Body of pancreas (tissue), 4 donors: ENCODE results near the gene VKORC1. TPM values are rescaled to one million over a fixed set of nuclear protein-coding genes. Genes with fewer than 3 reads are reported as not detected.

Experiments
- ATAC-seq: fragments of 150-250 bp; one replicate; pipeline ENCODE4 v1.9.1; 2016
- DNase-seq, 4 donors: peaks; one replicate each; pipeline ENCODE4 v3.0.0-alpha.2; 2019
- H3K27ac ChIP-seq, 4 donors: fragments of 200-600 bp; sonication (generic); 1 replicate in 3 of 4; 2 replicates in 1 of 4; pipeline versions ENCODE4 v1.5.1 to v1.6.1; 2016 to 2019; ENCODE audit warnings: mild to moderate bottlenecking in 1 of 4, mixed read lengths in 1 of 4, moderate library complexity in 1 of 4
- H3K27me3 ChIP-seq, 2 donors: fragments of 200-600 bp; sonication (generic); one replicate each; pipeline ENCODE4 v1.6.0; 2016; ENCODE audit warnings: mild to moderate bottlenecking in 1 of 2
- H3K36me3 ChIP-seq, 2 donors: fragments of 200-600 bp; sonication (generic); replicated peaks in 1 of 2; 2 replicates each; pipeline ENCODE4 v1.5.1; 2016; ENCODE audit warnings: low read depth in 2 of 2; ENCODE audit not compliant: insufficient read depth in 1 of 2
- H3K4me1 ChIP-seq: fragments of 200-600 bp; sonication (generic); one replicate; pipeline ENCODE4 v1.6.0; 2016
- H3K4me3 ChIP-seq, 2 donors: fragments of 200-600 bp; sonication (generic); 1 replicate in 1 of 2; 2 replicates in 1 of 2; pipeline ENCODE4 v1.5.1; 2016 to 2019
- H3K9me3 ChIP-seq, 3 donors: fragments of 200-600 bp; sonication (generic); 1 replicate in 2 of 3; 2 replicates in 1 of 3; pipeline ENCODE4 v1.5.1; 2016
- POLR2A ChIP-seq, 3 donors: fragments of 450-650 bp; IDR thresholded peaks; one replicate each; pipeline ENCODE4 v1.6.1; 2016; ENCODE audit warnings: antibody characterized with exemption in 3 of 3, mild to moderate bottlenecking in 2 of 3
- WGBS, 2 donors: methylation state at CpG; one replicate each; pipeline ENCODE4 v1.1.5; 2017; 5-methylcytosine and 5-hydroxymethylcytosine counted together
- intact Hi-C: fragments of 100-400 bp; cut with DNase I; formaldehyde crosslinking; loops from one replicate; pipeline ENCODE4 v1.15.1; 2023
- total RNA-seq, 2 donors: library from RNA; depleted of rRNA; stranded (reverse); fragments of >200 nt; gene quantifications; one replicate each; pipeline ENCODE4 v1.1.0, GENCODE V29; 2016
- TF ChIP-seq, protein P1 (sequence below), 7 experiments: fragments of 450-650 bp in 4 of 7; fragments of 200-600 bp in 3 of 7; sonication (generic) in 3 of 7; IDR thresholded peaks; one replicate each; pipeline ENCODE4 v1.5.1; 2016 to 2019; ENCODE audit warnings: antibody characterized with exemption in 7 of 7

VKORC1 gene
- total RNA-seq, 2 donors from 2014 or later: 42.5 to 104 TPM

DNA sequence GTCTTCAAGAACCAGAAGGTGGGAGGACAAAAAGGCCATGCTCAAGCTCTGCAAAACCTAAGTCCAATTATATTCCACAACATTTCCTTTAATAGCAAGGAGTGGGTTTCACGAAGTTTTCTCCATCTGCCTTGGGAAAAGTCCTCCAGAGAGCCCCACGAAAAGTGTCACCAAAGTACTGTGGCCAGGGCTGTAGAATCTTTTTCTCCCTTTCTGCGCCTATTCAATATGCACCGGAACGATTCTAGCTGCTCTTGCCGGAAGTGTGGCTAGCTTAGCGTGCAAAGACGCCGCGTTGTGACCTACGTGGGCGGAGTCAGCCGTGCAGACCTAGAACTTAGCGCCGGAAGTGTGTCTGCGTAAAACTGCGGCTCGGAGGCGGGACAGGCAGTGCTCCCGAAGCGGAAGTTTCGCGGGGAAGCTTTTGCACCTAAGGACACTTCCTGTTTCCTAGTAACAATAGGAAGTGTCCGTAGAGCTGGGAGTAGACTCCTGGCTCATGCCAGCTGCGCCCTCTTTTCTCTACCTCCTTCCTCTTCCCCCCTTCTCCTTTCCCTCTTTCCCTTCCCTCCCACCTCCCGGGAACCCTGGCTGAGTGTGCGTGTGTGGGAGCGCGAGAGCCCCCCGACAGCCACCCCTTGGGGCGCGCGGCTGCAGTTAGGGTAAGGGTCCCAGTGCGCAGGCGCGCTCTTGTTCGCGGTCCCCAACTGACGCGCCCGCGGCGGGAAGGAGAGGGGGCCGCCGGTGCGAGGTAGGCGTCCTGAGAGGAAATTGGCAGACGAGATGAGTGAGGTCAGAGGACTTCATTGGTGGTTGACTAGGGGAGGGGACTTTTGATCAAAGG, 20.4 kb downstream of the VKORC1 start, which contains the start of the genes ZNF646 and ZNF668:
Gene ZNF646 (plus strand): TSS at position 453 of the 844 bp plus-strand sequence. CDS start 1,903 bp downstream, outside the sequence.
Gene ZNF668 (minus strand): TSS at position 271 of the 844 bp plus-strand sequence. CDS start 9,781 bp downstream, outside the sequence.
- peaks cover 25% of the 10 kb centered on the region for H3K4me1 ChIP-seq
- intact Hi-C loops: loop anchor here (10.0 kb wide), 1 partner anchor 71 kb away; no protein-coding TSS in a partner anchor
- ATAC-seq: peak; percentile 95

DNA sequence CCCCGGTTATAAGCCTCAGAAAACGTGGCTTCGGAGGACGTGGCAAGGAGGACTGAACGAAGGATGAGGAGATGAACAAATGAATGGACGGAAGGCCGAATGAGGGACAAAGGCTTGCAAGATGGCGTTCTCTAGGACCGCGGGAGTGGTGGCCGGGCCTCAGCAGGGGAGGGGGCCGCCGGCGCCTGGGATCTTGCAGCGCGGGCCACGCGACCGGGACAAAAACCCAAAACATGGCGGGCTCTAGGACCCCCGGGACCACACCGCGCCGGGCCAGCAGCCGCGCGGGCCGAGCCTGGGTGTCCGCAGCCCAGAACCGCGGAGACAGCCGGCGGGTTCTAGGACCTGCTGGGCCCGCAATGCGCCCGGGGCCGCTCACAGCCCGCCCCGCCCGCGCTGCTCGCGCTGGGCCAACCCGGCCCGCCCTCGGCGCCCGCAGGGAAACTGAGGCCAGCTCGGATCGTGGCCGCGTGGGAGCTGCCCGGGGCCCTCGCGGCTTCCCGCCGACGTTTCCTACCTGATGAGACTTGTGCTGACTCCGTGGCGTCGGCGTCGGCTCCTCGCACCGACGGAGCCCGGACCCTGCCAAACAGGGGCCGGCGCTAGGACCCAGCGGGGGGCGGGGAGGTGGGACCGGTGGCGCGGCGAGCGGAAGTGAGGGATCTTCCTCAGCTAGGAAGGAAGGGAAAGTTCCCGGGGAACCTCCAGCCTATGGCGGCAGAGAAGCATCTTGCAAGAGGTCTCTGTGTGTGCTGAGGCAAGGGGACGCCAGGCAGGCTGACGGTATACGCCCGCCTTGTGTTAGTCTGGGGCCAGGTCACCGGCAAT, 21.2 kb downstream of the VKORC1 start:
- 1% methylated on average over 20 to 83 of the region's 83 CpGs for WGBS, 2 donors
- Histone ChIP-seq H3K9me3 (no peaks in the 10 kb centered on the region), H3K4me1 (peaks cover 25% of the 10 kb centered on the region), H3K36me3 (peaks cover 6 to 14% of the 10 kb centered on the region in 2 donors), H3K27ac (peak overlapping the region; percentile 88 to 93 (median 90)), H3K4me3 (peak overlapping the region; percentile 61 to 99), H3K27me3 (no peaks in the 10 kb centered on the region)
- ATAC-seq (peak; percentile 88), DNase-seq (peak; percentile 89 to 94 (median 92))
- intact Hi-C loops: loop anchor here (10.0 kb wide), 1 partner anchor 71 kb away; no protein-coding TSS in a partner anchor
- TF ChIP-seq, protein P1, sequence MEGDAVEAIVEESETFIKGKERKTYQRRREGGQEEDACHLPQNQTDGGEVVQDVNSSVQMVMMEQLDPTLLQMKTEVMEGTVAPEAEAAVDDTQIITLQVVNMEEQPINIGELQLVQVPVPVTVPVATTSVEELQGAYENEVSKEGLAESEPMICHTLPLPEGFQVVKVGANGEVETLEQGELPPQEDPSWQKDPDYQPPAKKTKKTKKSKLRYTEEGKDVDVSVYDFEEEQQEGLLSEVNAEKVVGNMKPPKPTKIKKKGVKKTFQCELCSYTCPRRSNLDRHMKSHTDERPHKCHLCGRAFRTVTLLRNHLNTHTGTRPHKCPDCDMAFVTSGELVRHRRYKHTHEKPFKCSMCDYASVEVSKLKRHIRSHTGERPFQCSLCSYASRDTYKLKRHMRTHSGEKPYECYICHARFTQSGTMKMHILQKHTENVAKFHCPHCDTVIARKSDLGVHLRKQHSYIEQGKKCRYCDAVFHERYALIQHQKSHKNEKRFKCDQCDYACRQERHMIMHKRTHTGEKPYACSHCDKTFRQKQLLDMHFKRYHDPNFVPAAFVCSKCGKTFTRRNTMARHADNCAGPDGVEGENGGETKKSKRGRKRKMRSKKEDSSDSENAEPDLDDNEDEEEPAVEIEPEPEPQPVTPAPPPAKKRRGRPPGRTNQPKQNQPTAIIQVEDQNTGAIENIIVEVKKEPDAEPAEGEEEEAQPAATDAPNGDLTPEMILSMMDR (IDR thresholded peaks at IDR 0.05): peak in 2 of 7 experiments; percentile 3 to 4
- TF ChIP-seq POLR2A (IDR thresholded peaks at IDR 0.05): no peak

More for the DNA sequence above, 20.4 kb downstream of the VKORC1 start, which contains the start of the genes ZNF646 and ZNF668:
- H3K27ac ChIP-seq: peak within 1 kb of the TSS; percentile 88 to 93 (median 90)
- WGBS, 2 donors: 0% methylated on average over 46 to 48 of the region's 48 CpGs
- peak within 1 kb of the TSS; percentile 64 to 99 for H3K4me3 ChIP-seq
- no peaks in the 10 kb centered on the region for H3K9me3 ChIP-seq
- peaks cover 8 to 21% of the 10 kb centered on the region in 2 donors for H3K36me3 ChIP-seq
- H3K27me3 ChIP-seq: no peaks in the 10 kb centered on the region
- peak; percentile 54 to 88 (median 86) for TF ChIP-seq POLR2A (IDR thresholded peaks at IDR 0.05)
- TF ChIP-seq, protein P1 (IDR thresholded peaks at IDR 0.05): peak in 1 of 7 experiments; percentile 1
- DNase-seq: peak; percentile 98 to 99 (median 98)

DNA sequence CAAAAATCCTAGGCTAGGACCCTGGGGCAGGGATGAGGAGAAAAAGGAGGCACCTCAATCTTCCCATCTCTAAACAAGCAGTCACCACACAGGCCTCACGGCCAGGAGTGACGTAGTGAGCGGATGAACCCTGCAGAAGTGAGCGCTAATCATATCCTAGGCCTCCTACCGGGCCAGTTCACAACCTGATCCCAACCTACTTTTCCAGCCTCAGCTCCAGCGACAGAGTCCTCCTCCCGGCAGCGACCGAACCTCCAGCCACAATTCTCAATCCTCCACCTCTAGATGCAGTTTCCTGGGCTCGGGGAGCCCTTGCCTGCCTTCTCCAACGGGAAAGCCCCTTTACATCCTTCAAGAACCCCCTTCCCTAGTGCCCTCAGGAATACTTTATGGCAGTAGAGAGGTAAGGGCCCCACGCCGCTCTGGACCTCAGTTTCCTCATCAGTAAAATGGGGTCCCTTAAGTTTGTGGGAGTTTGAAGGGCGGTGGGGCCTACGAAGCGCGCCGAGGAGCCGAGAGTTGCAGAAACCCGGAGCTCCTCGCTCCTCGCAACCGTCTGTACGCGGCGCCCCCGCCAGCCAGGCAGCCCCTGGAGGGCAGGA, 22.0 kb downstream of the VKORC1 start:
- Histone ChIP-seq H3K27me3 (no peaks in the 10 kb centered on the region), H3K4me3 (peak overlapping the region; percentile 61 to 99), H3K27ac (peak overlapping the region; percentile 88 to 93 (median 90)), H3K36me3 (peaks cover 0 to 7% of the 10 kb centered on the region in 2 donors), H3K4me1 (peaks cover 25% of the 10 kb centered on the region), H3K9me3 (no peaks in the 10 kb centered on the region)
- intact Hi-C loops: loop anchor here (10.0 kb wide), 1 partner anchor 72 kb away; no protein-coding TSS in a partner anchor
- no peak for ATAC-seq
- WGBS, 2 donors: 2 to 5% methylated on average over 14 to 27 of the region's 27 CpGs
- DNase-seq: no peak
- no peak for TF ChIP-seq POLR2A (IDR thresholded peaks at IDR 0.05)
- TF ChIP-seq, protein P1 (IDR thresholded peaks at IDR 0.05): no peak

DNA sequence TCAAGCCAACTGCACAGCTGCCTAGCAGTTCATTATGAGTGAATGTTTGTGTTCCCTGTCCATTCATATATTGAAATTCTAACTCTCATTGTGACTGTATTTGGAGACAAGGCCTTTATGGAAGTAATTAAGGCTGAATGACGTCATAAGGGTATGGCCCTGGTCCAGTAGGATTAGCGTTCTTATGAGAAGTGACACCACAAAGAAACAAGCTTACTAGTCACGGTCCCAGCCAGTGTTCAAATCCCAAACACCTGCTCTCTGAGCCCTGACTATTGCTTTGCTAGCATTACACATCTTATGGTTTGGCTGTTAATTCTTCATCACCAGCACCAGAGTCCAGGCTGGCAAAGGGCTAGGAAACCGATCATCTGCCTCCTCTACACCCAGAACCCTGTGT, 22.7 kb downstream of the VKORC1 start:
- ATAC-seq (no peak), DNase-seq (no peak)
- TF ChIP-seq POLR2A (IDR thresholded peaks at IDR 0.05): no peak
- TF ChIP-seq, protein P1 (IDR thresholded peaks at IDR 0.05): no peak
- H3K4me1 ChIP-seq: peaks cover 25% of the 10 kb centered on the region
- 36 to 42% methylated on average over 4 of the region's 4 CpGs for WGBS, 2 donors
- no peaks in the 10 kb centered on the region for H3K27me3 ChIP-seq
- peaks cover 0 to 2% of the 10 kb centered on the region in 2 donors for H3K36me3 ChIP-seq
- H3K4me3 ChIP-seq: no peak overlapping the region
- intact Hi-C loops: loop anchor here (10.0 kb wide), 1 partner anchor 73 kb away; no protein-coding TSS in a partner anchor
- no peak overlapping the region for H3K27ac ChIP-seq
- H3K9me3 ChIP-seq: no peaks in the 10 kb centered on the region
